HEK293 (cell line): ENCODE data around the gene ZNF722.
A peak's percentile ranks its signal among the peaks of the same experiment; 100 is the strongest.

Source experiments
- CTCF ChIA-PET: fragments of 350-600 bp; formaldehyde crosslinking; extraction: SDS; loops from one replicate; lab custom pipeline; 2021; ENCODE audit warnings: antibody characterized with exemption; lab: Yijun Ruan, JAX
- POLR2A ChIA-PET: fragments of 300-600 bp; formaldehyde crosslinking; extraction: SDS; loops from one replicate; lab custom pipeline; 2020; ENCODE audit warnings: antibody characterized with exemption, inconsistent platforms; lab: Yijun Ruan, JAX
- H3K27ac ChIP-seq: fragments of 200-500 bp; sonication (Bioruptor generic); 2 replicates; pipeline ENCODE4 v1.5.1; 2014; ENCODE audit warnings: low read depth, low read length, control low read depth, inconsistent platforms; ENCODE audit errors: extremely low read depth
- H3K36me3 ChIP-seq, 2 experiments: fragments of 200-500 bp in 1 of 2; sonication (Bioruptor generic) in 1 of 2; 1 replicate in 1 of 2; 2 replicates in 1 of 2; pipeline ENCODE4 v1.5.1; 2014 to 2017; ENCODE audit warnings: inconsistent platforms in 2 of 2, low read length in 2 of 2; ENCODE audit not compliant: control insufficient read depth in 2 of 2, insufficient read depth in 1 of 2
- H3K4me1 ChIP-seq: fragments of 200-500 bp; sonication (Bioruptor generic); 2 replicates; pipeline ENCODE4 v1.5.1; 2014; ENCODE audit warnings: mild to moderate bottlenecking, low read length, inconsistent platforms; ENCODE audit not compliant: control insufficient read depth, insufficient read depth
- H3K4me3 ChIP-seq: 2 replicates; pipeline ENCODE4 v1.5.1; 2011; ENCODE audit warnings: low read depth, mild to moderate bottlenecking, control low read depth, low read length, moderate library complexity
- H3K9me3 ChIP-seq: fragments of 200-500 bp; sonication (Bioruptor generic); 2 replicates; pipeline ENCODE4 v1.5.1; 2014; ENCODE audit warnings: low read depth, low read length, inconsistent platforms; ENCODE audit not compliant: control insufficient read depth, insufficient read depth
- ATF2 ChIP-seq: fragments of 450-650 bp; formaldehyde crosslinking; IDR thresholded peaks from 2 replicates; pipeline ENCODE4 v1.5.1; 2016; ENCODE audit warnings: missing biosample characterization, missing genetic modification characterization, low read depth
- CTCF ChIP-seq: fragments of 450-650 bp; formaldehyde crosslinking; IDR thresholded peaks from 2 replicates; pipeline ENCODE4 v1.5.1; 2016; ENCODE audit warnings: missing biosample characterization, missing genetic modification characterization
- GLIS1 ChIP-seq: fragments of 450-650 bp; formaldehyde crosslinking; IDR thresholded peaks from 2 replicates; pipeline ENCODE4 v1.5.1; 2016; ENCODE audit warnings: missing biosample characterization, missing genetic modification characterization
- HOXD13 ChIP-seq: sonication (generic); formaldehyde crosslinking; IDR thresholded peaks from 2 replicates; pipeline ENCODE4 v1.8.0; 2022; ENCODE audit warnings: missing genetic modification reagents, borderline replicate concordance
- KLF16 ChIP-seq: fragments of 450-650 bp; formaldehyde crosslinking; IDR thresholded peaks from 2 replicates; pipeline ENCODE4 v1.5.1; 2017; ENCODE audit warnings: missing biosample characterization, missing genetic modification characterization
- SCRT1 ChIP-seq: fragments of 450-650 bp; formaldehyde crosslinking; IDR thresholded peaks from 2 replicates; pipeline ENCODE4 v1.5.1; 2016; ENCODE audit warnings: missing biosample characterization, missing genetic modification characterization, borderline replicate concordance
- SCRT2 ChIP-seq: fragments of 450-650 bp; formaldehyde crosslinking; IDR thresholded peaks from 2 replicates; pipeline ENCODE4 v1.5.1; 2016; ENCODE audit warnings: missing biosample characterization, missing genetic modification characterization
- SP2 ChIP-seq: fragments of 450-650 bp; formaldehyde crosslinking; IDR thresholded peaks from 2 replicates; pipeline ENCODE4 v1.5.1; 2016; ENCODE audit warnings: missing biosample characterization, missing genetic modification characterization
- TRIM28 ChIP-seq: IDR thresholded peaks from 2 replicates; pipeline ENCODE4 v1.6.1; 2011; ENCODE audit warnings: low read length, control low read depth, borderline replicate concordance
- ZBTB17 ChIP-seq: fragments of 450-650 bp; formaldehyde crosslinking; IDR thresholded peaks from 2 replicates; pipeline ENCODE4 v1.5.1; 2016; ENCODE audit warnings: missing biosample characterization, missing genetic modification characterization
- ZBTB7A ChIP-seq: fragments of 450-650 bp; formaldehyde crosslinking; IDR thresholded peaks from 2 replicates; pipeline ENCODE4 v1.5.1; 2016; ENCODE audit warnings: low read depth, missing biosample characterization, missing genetic modification characterization
- ZFP41 ChIP-seq: fragments of 450-650 bp; formaldehyde crosslinking; IDR thresholded peaks from 2 replicates; pipeline ENCODE4 v1.5.1; 2016; ENCODE audit warnings: missing biosample characterization, missing genetic modification characterization, borderline replicate concordance
- ZNF155 ChIP-seq: fragments of 450-650 bp; formaldehyde crosslinking; IDR thresholded peaks from 2 replicates; pipeline ENCODE4 v1.5.1; 2016; ENCODE audit warnings: missing biosample characterization, missing genetic modification characterization
- ZNF174 ChIP-seq: fragments of 450-650 bp; formaldehyde crosslinking; IDR thresholded peaks from 2 replicates; pipeline ENCODE4 v1.5.0; 2017; ENCODE audit warnings: missing biosample characterization, mild to moderate bottlenecking, missing genetic modification characterization
- ZNF202 ChIP-seq: fragments of 450-650 bp; formaldehyde crosslinking; IDR thresholded peaks from 2 replicates; pipeline ENCODE4 v1.5.1; 2016; ENCODE audit warnings: missing biosample characterization, missing genetic modification characterization, borderline replicate concordance
- ZNF248 ChIP-seq: fragments of 450-650 bp; formaldehyde crosslinking; IDR thresholded peaks from 2 replicates; pipeline ENCODE4 v1.5.1; 2017; ENCODE audit warnings: missing biosample characterization, missing genetic modification characterization
- ZNF830 ChIP-seq: fragments of 450-650 bp; IDR thresholded peaks from 2 replicates; pipeline ENCODE4 v1.5.0; 2018; ENCODE audit warnings: missing biosample characterization, missing genetic modification characterization, low read depth, mild to moderate bottlenecking, moderate library complexity
- ZNF843 ChIP-seq: fragments of 450-650 bp; formaldehyde crosslinking; IDR thresholded peaks from 2 replicates; pipeline ENCODE4 v1.5.1; 2016; ENCODE audit warnings: missing biosample characterization, missing genetic modification characterization
- ZSCAN30 ChIP-seq: fragments of 450-650 bp; IDR thresholded peaks from 2 replicates; pipeline ENCODE4 v1.5.1; 2018; ENCODE audit warnings: missing biosample characterization, mild to moderate bottlenecking, missing genetic modification characterization, moderate library complexity
- TF ChIP-seq, protein P1 (sequence below): fragments of 450-650 bp; formaldehyde crosslinking; IDR thresholded peaks from 2 replicates; pipeline ENCODE4 v1.5.1; 2016; ENCODE audit warnings: missing biosample characterization, missing genetic modification characterization, low read depth
- TF ChIP-seq, protein P2 (sequence below): fragments of 450-650 bp; formaldehyde crosslinking; IDR thresholded peaks from 2 replicates; pipeline ENCODE4 v1.5.1; 2016; ENCODE audit warnings: missing biosample characterization, missing genetic modification characterization
- TF ChIP-seq, protein P3 (sequence below): fragments of 450-650 bp; formaldehyde crosslinking; IDR thresholded peaks from 2 replicates; pipeline ENCODE4 v1.5.1; 2017; ENCODE audit warnings: missing biosample characterization, missing genetic modification characterization
- TF ChIP-seq, protein P4 (sequence below): fragments of 450-650 bp; formaldehyde crosslinking; IDR thresholded peaks from 2 replicates; pipeline ENCODE4 v1.5.0; 2017; ENCODE audit warnings: missing biosample characterization, missing genetic modification characterization, borderline replicate concordance

The ZNF722 gene

DNA sequence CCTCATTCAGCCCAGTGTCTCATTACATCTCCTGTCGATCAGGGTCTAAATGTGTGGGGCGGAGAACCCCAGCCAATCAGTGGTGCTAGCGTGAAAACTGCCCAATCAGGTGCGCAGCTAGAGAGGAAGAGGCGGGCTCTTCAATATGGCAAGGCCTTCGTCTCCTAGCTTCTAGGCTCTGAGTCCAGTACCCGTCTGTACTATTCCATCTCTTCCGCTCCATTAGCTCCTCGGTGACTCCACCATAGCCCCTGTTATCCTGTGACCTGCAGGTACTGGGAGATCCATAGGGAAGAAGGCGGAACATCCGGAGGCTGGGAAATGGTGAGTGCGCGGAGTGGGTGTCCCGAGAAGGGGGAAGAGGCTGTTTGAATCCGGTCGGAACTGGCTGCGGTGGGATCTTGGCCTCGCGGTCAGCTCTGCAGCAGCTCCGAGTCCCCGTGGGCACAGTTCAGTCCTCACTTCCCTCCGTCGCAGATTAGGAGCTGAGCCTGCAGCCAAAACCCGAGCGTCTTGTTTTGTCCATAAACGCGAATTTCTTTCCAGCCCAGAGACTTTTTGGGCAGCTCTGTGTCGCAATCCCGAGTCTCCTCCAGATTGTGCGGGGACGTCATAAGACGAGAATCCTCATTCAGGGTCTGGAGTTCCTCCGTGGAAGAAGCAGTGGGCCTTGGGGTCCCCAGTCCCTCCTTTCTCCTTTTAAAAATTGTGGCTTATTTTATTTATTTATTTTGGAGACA is 46.8 kb downstream of the ZNF722 start, which contains the start of gene ZNF727:
TSS of gene ZNF727 (plus strand) at position 134 of the 740 bp plus-strand sequence. CDS start at position 322, 188 bp downstream.
- TF ChIP-seq SP2: peak; percentile 34
- no peak for TF ChIP-seq ZSCAN30 (tag by site-specific recombination)
- no peak for TF ChIP-seq CTCF
- no peak for TF ChIP-seq ZNF248 (tag by site-specific recombination)
- no peak for TF ChIP-seq GLIS1 (tag by site-specific recombination)
- H3K27ac ChIP-seq: no peak within 1 kb of the TSS
- CTCF ChIA-PET: no interaction called here
- H3K4me3 ChIP-seq: no peak within 1 kb of the TSS
- no peaks in the 10 kb centered on the region for H3K4me1 ChIP-seq
- POLR2A ChIA-PET: no interaction called here
- no peaks in the 10 kb centered on the region for H3K9me3 ChIP-seq
- no peaks in the 10 kb centered on the region for H3K36me3 ChIP-seq

DNA sequence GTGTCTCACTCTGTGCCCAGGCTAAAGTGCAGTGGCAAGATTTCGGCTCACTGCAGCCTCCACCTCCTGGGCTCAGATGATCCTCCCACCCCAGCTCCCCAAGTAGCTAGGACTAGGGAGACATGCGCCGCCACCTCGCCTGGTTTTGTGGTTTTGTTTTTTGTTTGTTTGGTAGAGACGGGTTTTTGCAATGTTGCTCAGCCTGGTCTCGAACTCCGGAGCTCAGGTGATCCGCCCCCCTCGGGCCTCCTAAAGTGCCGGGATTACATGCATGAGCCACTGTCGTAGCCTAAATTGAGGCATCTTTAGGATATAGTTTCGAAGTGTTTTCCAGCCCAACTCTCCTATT is 47.4 kb downstream of the ZNF722 start:
- POLR2A ChIA-PET: no interaction called here
- no peaks in the 10 kb centered on the region for H3K4me1 ChIP-seq
- no peak for TF ChIP-seq HOXD13 (CRISPR knock-in tag)
- TF ChIP-seq, protein P1, sequence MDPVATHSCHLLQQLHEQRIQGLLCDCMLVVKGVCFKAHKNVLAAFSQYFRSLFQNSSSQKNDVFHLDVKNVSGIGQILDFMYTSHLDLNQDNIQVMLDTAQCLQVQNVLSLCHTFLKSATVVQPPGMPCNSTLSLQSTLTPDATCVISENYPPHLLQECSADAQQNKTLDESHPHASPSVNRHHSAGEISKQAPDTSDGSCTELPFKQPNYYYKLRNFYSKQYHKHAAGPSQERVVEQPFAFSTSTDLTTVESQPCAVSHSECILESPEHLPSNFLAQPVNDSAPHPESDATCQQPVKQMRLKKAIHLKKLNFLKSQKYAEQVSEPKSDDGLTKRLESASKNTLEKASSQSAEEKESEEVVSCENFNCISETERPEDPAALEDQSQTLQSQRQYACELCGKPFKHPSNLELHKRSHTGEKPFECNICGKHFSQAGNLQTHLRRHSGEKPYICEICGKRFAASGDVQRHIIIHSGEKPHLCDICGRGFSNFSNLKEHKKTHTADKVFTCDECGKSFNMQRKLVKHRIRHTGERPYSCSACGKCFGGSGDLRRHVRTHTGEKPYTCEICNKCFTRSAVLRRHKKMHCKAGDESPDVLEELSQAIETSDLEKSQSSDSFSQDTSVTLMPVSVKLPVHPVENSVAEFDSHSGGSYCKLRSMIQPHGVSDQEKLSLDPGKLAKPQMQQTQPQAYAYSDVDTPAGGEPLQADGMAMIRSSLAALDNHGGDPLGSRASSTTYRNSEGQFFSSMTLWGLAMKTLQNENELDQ (tag by site-specific recombination): no peak
- TF ChIP-seq ZNF155 (tag by site-specific recombination): no peak
- TF ChIP-seq ZBTB7A: no peak
- TF ChIP-seq SCRT1 (tag by site-specific recombination): no peak
- no peak for TF ChIP-seq ZNF174 (tag by site-specific recombination)
- TF ChIP-seq, protein P2, sequence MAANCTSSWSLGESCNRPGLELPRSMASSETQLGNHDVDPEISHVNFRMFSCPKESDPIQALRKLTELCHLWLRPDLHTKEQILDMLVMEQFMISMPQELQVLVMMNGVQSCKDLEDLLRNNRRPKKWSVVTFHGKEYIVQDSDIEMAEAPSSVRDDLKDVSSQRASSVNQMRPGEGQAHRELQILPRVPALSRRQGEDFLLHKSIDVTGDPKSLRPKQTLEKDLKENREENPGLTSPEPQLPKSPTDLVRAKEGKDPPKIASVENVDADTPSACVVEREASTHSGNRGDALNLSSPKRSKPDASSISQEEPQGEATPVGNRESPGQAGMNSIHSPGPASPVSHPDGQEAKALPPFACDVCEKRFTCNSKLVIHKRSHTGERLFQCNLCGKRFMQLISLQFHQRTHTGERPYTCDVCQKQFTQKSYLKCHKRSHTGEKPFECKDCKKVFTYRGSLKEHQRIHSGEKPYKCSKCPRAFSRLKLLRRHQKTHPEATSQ (tag by site-specific recombination): no peak
- TF ChIP-seq SP2: no peak
- TF ChIP-seq ZNF830 (tag by site-specific recombination): no peak
- no peak for TF ChIP-seq ZFP41 (tag by site-specific recombination)
- no peak for TF ChIP-seq KLF16 (tag by site-specific recombination)
- TF ChIP-seq, protein P3, sequence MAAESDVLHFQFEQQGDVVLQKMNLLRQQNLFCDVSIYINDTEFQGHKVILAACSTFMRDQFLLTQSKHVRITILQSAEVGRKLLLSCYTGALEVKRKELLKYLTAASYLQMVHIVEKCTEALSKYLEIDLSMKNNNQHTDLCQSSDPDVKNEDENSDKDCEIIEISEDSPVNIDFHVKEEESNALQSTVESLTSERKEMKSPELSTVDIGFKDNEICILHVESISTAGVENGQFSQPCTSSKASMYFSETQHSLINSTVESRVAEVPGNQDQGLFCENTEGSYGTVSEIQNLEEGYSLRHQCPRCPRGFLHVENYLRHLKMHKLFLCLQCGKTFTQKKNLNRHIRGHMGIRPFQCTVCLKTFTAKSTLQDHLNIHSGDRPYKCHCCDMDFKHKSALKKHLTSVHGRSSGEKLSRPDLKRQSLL (tag by site-specific recombination): no peak
- no peak for TF ChIP-seq ZBTB17 (tag by site-specific recombination)
- TF ChIP-seq, protein P4, sequence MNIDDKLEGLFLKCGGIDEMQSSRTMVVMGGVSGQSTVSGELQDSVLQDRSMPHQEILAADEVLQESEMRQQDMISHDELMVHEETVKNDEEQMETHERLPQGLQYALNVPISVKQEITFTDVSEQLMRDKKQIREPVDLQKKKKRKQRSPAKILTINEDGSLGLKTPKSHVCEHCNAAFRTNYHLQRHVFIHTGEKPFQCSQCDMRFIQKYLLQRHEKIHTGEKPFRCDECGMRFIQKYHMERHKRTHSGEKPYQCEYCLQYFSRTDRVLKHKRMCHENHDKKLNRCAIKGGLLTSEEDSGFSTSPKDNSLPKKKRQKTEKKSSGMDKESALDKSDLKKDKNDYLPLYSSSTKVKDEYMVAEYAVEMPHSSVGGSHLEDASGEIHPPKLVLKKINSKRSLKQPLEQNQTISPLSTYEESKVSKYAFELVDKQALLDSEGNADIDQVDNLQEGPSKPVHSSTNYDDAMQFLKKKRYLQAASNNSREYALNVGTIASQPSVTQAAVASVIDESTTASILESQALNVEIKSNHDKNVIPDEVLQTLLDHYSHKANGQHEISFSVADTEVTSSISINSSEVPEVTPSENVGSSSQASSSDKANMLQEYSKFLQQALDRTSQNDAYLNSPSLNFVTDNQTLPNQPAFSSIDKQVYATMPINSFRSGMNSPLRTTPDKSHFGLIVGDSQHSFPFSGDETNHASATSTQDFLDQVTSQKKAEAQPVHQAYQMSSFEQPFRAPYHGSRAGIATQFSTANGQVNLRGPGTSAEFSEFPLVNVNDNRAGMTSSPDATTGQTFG: no peak
- TF ChIP-seq ZNF843 (tag by site-specific recombination): no peak
- TF ChIP-seq SCRT2 (tag by site-specific recombination): no peak
- no peak for TF ChIP-seq ZNF202 (tag by site-specific recombination)
- no peak for TF ChIP-seq ATF2 (tag by site-specific recombination)
- no peak for TF ChIP-seq TRIM28
- H3K4me3 ChIP-seq: no peak overlapping the region
- CTCF ChIA-PET: no interaction called here
- H3K27ac ChIP-seq: no peak overlapping the region
- H3K36me3 ChIP-seq: no peaks in the 10 kb centered on the region
- no peaks in the 10 kb centered on the region for H3K9me3 ChIP-seq
